ENCODE data around the gene USP30. TPM values are rescaled to one million over a fixed set of nuclear protein-coding genes. Genes with fewer than 3 reads are reported as not detected.

Gene USP30
- total RNA-seq, 1 experiment from 2014 or later: 7.8 TPM

DNA sequence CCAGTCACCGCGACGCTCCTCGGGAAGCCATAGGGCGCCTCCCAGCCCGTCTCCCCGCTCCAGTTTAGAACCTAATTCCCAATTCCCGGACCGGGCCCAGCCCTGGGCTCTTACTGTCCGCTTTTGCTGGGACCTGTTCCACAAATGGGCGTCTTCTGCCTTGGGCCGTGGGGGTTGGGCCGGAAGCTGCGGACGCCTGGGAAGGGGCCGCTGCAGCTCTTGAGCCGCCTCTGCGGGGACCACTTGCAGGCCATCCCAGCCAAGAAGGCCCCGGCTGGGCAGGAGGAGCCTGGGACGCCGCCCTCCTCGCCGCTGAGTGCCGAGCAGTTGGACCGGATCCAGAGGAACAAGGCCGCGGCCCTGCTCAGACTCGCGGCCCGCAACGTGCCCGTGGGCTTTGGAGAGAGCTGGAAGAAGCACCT, 45.8 kb downstream of the USP30 start:
- Histone ChIP-seq H3K14ac (ENCODE audit: insufficient read depth, low read length) (peak overlapping the region; percentile 68), H3K9ac (ENCODE audit: extremely low read depth, insufficient read length, low read length) (peak overlapping the region; percentile 82), H3K23ac (ENCODE audit: insufficient read length, low read depth, low read length) (no peak overlapping the region), H3K9me3 (ENCODE audit: control insufficient read depth, low read depth, low read length) (no peaks in the 10 kb centered on the region), H3K4ac (ENCODE audit: low read depth, low read length) (no peak overlapping the region; the same call in 1 of the 2 replicates), H2BK12ac (ENCODE audit: insufficient read length, low read depth, low read length) (no peak overlapping the region), H3K79me1 (ENCODE audit: insufficient read depth, low read depth, low read length, poor library complexity, severe bottlenecking) (peaks cover 8% of the 10 kb centered on the region), H3K23me2 (ENCODE audit: insufficient read length, low read depth, low read length, poor library complexity, severe bottlenecking) (peaks cover 13% of the 10 kb centered on the region), H3K4me2 (ENCODE audit: insufficient read depth, insufficient read length, low read length) (peak overlapping the region; percentile 85), H4K91ac (ENCODE audit: insufficient read length, low read depth, low read length) (no peak overlapping the region), H3K79me2 (ENCODE audit: insufficient read depth, low read length) (peaks cover 5% of the 10 kb centered on the region; the same call in 1 of the 2 replicates), H3K27ac (ENCODE audit: insufficient read length, low read depth, low read length) (no peak overlapping the region), H4K20me1 (ENCODE audit: control insufficient read depth, insufficient read depth, insufficient read length) (no peaks in the 10 kb centered on the region), H2BK120ac (ENCODE audit: low read depth, low read length, poor library complexity, severe bottlenecking) (no peak overlapping the region), H2BK5ac (ENCODE audit: insufficient read length, low read length) (no peak overlapping the region), H3K4me1 (ENCODE audit: insufficient read depth, low read length) (no peaks in the 10 kb centered on the region), H2AK5ac (ENCODE audit: insufficient read length, low read length) (no peak overlapping the region), H3K18ac (ENCODE audit: insufficient read length, low read depth, low read length) (peak overlapping the region; percentile 57), H3T11ph (ENCODE audit: low read length) (no peak overlapping the region), H2BK20ac (ENCODE audit: low read depth, low read length, poor library complexity, severe bottlenecking) (no peak overlapping the region), H3K27me3 (ENCODE audit: insufficient read depth, low read length) (no peaks in the 10 kb centered on the region), H4K5ac (ENCODE audit: insufficient read length, low read depth, low read length) (no peak overlapping the region), H2AFZ (ENCODE audit: low read length) (no peak overlapping the region), H3K56ac (ENCODE audit: insufficient read length, low read depth, low read length) (no peak overlapping the region), H4K8ac (replicated peaks; ENCODE audit: insufficient read length, low read depth, low read length) (no peak overlapping the region), H2BK15ac (ENCODE audit: low read depth, low read length) (no peak overlapping the region)
- no peaks in the 10 kb centered on the region for H3K9me3 Mint-ChIP-seq
- peaks cover 3% of the 10 kb centered on the region for H3K27me3 Mint-ChIP-seq (ENCODE audit: low read depth)
- TF ChIP-seq, protein P1, sequence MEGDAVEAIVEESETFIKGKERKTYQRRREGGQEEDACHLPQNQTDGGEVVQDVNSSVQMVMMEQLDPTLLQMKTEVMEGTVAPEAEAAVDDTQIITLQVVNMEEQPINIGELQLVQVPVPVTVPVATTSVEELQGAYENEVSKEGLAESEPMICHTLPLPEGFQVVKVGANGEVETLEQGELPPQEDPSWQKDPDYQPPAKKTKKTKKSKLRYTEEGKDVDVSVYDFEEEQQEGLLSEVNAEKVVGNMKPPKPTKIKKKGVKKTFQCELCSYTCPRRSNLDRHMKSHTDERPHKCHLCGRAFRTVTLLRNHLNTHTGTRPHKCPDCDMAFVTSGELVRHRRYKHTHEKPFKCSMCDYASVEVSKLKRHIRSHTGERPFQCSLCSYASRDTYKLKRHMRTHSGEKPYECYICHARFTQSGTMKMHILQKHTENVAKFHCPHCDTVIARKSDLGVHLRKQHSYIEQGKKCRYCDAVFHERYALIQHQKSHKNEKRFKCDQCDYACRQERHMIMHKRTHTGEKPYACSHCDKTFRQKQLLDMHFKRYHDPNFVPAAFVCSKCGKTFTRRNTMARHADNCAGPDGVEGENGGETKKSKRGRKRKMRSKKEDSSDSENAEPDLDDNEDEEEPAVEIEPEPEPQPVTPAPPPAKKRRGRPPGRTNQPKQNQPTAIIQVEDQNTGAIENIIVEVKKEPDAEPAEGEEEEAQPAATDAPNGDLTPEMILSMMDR (conservative IDR thresholded peaks at IDR 0.05): no peak
- no peak for DNase-seq
- peaks cover 35 to 44% (median 43%) of the 10 kb centered on the region in 3 experiments for H3K36me3 Mint-ChIP-seq (ENCODE audit: insufficient read depth in 1 of 3, low read depth in 3 of 3)
- whole genome bisulfite sequencing (ENCODE audit: extremely low coverage, insufficient read length, low lambda C conversion rate): no CpG with 5 or more reads among the region's 32 CpGs
- H3K4me3 Mint-ChIP-seq: peak overlapping the region; percentile 86 to 89
- peak overlapping the region in 1 of 3 experiments; percentile 95; a peak in 3 of 7 replicates for H3K27ac Mint-ChIP-seq
- peaks cover 4 to 18% of the 10 kb centered on the region in 2 experiments for H3K4me1 Mint-ChIP-seq
